ENCODE results near the gene CIAO2B. TPM values are rescaled to one million over a fixed set of nuclear protein-coding genes. Genes with fewer than 3 reads are reported as not detected.

Gene CIAO2B
- total RNA-seq, 1 experiment from 2014 or later = 83.0 TPM

- no peak overlapping the region for H2BK5ac ChIP-seq (ENCODE audit: insufficient read length, low read length)
- WGBS (ENCODE audit: extremely low coverage, insufficient read length, low lambda C conversion rate) = no CpG with 5 or more reads among the region's 5 CpGs
- DNase-seq = no peak
- no peaks in the 10 kb centered on the region for H3K79me2 ChIP-seq (ENCODE audit: insufficient read depth, low read length)
- TF ChIP-seq, protein P1, sequence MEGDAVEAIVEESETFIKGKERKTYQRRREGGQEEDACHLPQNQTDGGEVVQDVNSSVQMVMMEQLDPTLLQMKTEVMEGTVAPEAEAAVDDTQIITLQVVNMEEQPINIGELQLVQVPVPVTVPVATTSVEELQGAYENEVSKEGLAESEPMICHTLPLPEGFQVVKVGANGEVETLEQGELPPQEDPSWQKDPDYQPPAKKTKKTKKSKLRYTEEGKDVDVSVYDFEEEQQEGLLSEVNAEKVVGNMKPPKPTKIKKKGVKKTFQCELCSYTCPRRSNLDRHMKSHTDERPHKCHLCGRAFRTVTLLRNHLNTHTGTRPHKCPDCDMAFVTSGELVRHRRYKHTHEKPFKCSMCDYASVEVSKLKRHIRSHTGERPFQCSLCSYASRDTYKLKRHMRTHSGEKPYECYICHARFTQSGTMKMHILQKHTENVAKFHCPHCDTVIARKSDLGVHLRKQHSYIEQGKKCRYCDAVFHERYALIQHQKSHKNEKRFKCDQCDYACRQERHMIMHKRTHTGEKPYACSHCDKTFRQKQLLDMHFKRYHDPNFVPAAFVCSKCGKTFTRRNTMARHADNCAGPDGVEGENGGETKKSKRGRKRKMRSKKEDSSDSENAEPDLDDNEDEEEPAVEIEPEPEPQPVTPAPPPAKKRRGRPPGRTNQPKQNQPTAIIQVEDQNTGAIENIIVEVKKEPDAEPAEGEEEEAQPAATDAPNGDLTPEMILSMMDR (conservative IDR thresholded peaks at IDR 0.05) = no peak
- no peak overlapping the region for H3K27ac ChIP-seq (ENCODE audit: insufficient read length, low read depth, low read length)
- H3K36me3 Mint-ChIP-seq (ENCODE audit: insufficient read depth in 1 of 3, low read depth in 3 of 3) = no peaks in the 10 kb centered on the region; a peak in 1 of 7 replicates
- H2AK5ac ChIP-seq (ENCODE audit: insufficient read length, low read length) = no peak overlapping the region
- no peaks in the 10 kb centered on the region for H3K27me3 ChIP-seq (ENCODE audit: insufficient read depth, low read length)
- H4K91ac ChIP-seq (ENCODE audit: insufficient read length, low read depth, low read length) = no peak overlapping the region
- H3K4me3 Mint-ChIP-seq = no peak overlapping the region
- no peaks in the 10 kb centered on the region for H3K23me2 ChIP-seq (ENCODE audit: insufficient read length, low read depth, low read length, poor library complexity, severe bottlenecking)
- no peak overlapping the region for H2BK12ac ChIP-seq (ENCODE audit: insufficient read length, low read depth, low read length)
- peaks cover 13% of the 10 kb centered on the region for H3K27me3 Mint-ChIP-seq (ENCODE audit: low read depth)
- no peak overlapping the region for H3K14ac ChIP-seq (ENCODE audit: insufficient read depth, low read length)
- peaks cover 4 to 15% of the 10 kb centered on the region in 2 experiments for H3K4me1 Mint-ChIP-seq
- no peak overlapping the region for H3K56ac ChIP-seq (ENCODE audit: insufficient read length, low read depth, low read length)
- no peak overlapping the region; a peak in 1 of 7 replicates for H3K27ac Mint-ChIP-seq
- no peak overlapping the region for H3K4ac ChIP-seq (ENCODE audit: low read depth, low read length)
- H4K20me1 ChIP-seq (ENCODE audit: control insufficient read depth, insufficient read depth, insufficient read length) = no peaks in the 10 kb centered on the region
- H2BK20ac ChIP-seq (ENCODE audit: low read depth, low read length, poor library complexity, severe bottlenecking) = no peak overlapping the region
- H3K9ac ChIP-seq (ENCODE audit: extremely low read depth, insufficient read length, low read length) = no peak overlapping the region
- no peaks in the 10 kb centered on the region for H3K9me3 ChIP-seq (ENCODE audit: control insufficient read depth, low read depth, low read length)
- no peaks in the 10 kb centered on the region for H3K4me1 ChIP-seq (ENCODE audit: insufficient read depth, low read length)
- no peak overlapping the region for H2BK15ac ChIP-seq (ENCODE audit: low read depth, low read length)
- H3K18ac ChIP-seq (ENCODE audit: insufficient read length, low read depth, low read length) = no peak overlapping the region
- H3K4me2 ChIP-seq (ENCODE audit: insufficient read depth, insufficient read length, low read length) = no peak overlapping the region
- no peak overlapping the region for H2AFZ ChIP-seq (ENCODE audit: low read length)
- H2BK120ac ChIP-seq (ENCODE audit: low read depth, low read length, poor library complexity, severe bottlenecking) = no peak overlapping the region
- no peak overlapping the region for H3T11ph ChIP-seq (ENCODE audit: low read length)
- H3K9me3 Mint-ChIP-seq = no peaks in the 10 kb centered on the region
- H4K8ac ChIP-seq (replicated peaks; ENCODE audit: insufficient read length, low read depth, low read length) = no peak overlapping the region
- no peak overlapping the region for H3K23ac ChIP-seq (ENCODE audit: insufficient read length, low read depth, low read length)
- H3K79me1 ChIP-seq (ENCODE audit: insufficient read depth, low read depth, low read length, poor library complexity, severe bottlenecking) = no peaks in the 10 kb centered on the region
- no peak overlapping the region for H4K5ac ChIP-seq (ENCODE audit: insufficient read length, low read depth, low read length)
These were observed 25.5 kb upstream of the CIAO2B start for GRCh38 chr16:66959704-66960161.
